ENCODE data around the gene TBXAS1.

The TBXAS1 gene

DNA sequence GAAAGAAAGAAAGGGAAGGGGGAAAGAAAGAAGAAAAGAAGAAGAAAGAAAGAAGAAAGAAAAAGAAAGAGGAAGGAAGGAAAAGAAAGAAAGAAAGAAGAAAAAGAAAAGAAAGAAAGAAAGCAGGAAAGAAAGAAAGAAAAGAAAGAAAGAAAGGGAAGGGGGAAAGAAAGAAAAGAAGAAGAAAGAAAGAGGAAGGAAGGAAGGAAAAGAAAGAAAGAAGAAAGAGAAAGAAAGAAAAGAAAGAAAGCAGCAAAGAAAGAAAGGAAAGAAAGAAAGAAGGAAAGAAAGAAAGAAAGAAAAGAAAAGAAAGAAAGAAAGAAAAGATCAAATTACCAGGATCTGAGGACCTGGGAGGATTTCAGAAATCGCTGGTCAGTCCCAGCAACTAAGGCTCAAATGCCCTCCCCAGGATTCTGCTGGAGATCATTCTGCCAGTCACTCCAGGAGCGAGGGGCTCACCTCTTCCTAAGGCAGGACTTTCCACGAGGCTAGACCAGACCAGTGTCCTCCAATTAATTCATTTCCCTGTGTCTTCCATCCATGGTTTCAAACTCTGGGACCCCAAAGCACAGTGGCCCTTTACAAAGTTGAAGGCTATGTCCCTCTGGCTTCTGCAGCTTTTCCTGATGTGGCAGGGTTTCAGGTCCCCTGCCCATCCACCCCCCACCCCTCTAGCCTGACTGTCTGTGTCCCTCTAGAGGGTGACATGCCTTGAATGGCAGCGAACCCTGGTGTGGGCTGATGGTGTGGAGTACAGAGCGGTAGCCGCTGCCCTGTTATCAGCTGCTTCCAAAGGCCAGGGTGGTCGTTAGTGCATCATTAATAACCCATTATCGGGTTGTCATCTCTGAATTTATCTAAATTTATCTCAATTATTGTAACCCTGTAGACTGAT lies 155.8 kb downstream of the TBXAS1 start:
- no peak for DNase-seq

DNA sequence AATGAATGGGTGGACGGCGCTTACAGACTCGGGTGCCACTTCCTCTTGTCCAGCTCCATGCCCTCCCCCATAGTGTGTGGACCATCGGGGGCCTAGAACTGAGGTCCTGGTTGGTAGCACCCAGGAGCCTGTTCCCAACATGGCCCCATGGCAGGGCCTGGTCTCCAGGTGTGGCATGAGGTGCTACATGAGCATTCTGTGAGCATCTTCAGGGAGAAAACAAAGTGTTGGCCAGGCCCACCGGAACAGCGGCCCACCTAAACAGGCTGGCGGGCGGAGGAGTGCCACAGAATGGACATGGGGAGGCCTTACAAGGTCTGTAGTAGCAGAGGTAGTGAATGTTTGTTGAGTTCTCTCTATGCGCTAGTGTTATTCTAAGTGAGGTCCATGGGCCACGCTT lies 156.7 kb downstream of the TBXAS1 start:
- no peak for DNase-seq

DNA sequence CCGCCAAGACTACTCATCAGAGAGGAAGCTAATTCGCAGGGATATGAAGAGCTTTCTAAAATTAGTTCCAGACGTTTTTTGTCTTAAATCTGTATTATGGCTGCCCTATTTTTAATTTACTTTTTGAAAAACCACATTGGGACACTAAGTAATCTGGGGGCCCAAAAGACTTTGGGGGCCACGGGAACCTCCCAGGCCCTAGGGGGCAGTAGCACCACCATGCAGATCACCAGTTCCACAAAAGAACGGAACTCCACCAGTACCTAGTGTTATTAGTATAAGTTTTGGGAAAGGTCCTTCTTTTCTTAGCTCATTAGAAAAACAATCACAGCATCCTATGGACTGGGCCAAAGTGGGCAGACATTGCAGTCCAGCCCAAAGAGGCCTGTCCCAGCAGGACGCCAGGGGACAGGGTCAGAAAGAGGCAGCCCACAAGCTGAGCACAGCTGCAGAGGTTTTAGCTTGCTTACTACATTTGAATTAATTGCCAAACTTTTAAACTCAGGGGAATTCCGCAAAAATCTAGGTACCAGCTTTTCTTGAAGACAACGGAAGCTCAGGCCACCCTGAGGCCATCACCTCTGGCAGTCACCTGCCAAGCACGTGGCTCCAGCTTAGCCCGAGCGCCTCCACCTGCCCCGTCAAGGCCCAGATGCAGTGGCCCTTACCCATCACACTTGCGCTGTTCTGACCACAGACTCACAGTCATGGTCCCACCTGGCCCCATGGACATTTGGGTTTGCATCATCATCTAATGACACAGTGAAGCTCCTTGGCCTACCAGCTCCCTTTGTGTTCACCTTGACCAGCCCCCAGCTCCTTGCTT lies 158.8 kb downstream of the TBXAS1 start:
- DNase-seq = no peak

DNA sequence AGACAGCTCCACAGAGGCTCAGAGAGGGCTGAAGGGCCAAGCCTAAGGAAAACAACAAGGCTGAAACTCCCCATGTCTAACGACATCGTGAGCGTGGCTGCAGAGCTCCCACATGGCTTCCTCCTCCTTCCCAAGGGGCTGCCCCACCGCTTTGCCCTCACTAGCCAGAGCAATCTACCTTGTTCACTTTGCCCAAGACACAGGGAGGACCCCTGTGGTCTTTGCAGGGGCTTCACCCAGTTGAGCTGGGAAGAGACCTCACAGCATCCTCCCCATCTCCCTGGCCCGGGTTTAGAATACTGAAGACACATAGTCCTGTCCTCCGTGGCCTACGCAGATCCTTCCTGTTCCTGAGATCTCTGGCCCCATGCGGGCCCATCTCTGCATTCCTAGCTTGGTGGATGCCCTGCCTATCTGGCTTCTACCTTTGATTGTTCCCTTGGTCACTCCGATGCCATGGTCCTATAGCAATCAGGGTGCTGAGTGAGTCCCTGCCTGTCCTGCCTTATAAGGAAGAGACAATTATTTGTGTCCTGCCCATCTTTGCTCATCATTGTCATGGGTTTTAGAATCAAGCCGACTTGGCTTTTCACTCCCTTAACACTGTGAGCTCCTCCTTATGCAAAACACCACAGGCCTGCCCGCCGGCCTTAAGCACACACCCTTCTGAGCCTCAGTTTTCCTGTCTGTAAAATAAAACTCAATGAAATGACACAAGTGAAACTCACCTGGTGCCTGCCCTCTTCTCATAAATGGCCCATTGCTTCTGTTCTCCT lies 160.5 kb downstream of the TBXAS1 start:
- DNase-seq = no peak

DNA sequence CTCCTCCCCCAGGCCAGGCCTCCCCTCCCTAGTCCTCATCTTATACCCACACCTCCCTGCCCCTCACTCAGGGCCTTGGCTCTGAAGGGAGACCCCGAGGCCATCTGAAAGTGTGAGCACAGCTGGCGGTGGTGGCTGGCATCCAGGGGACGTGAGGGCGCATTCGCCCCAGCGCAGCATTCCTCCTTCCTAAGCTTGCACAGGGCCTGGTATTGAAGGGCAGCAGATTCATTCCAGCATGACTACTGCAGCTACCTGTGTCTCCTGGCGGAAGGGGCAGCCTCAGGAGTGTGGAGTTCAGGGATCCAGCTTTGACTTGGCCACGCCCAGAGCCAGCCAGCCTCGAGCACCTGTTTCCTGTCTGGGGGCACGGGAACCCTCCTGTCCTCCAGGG lies 161.1 kb downstream of the TBXAS1 start:
- DNase-seq = no peak

DNA sequence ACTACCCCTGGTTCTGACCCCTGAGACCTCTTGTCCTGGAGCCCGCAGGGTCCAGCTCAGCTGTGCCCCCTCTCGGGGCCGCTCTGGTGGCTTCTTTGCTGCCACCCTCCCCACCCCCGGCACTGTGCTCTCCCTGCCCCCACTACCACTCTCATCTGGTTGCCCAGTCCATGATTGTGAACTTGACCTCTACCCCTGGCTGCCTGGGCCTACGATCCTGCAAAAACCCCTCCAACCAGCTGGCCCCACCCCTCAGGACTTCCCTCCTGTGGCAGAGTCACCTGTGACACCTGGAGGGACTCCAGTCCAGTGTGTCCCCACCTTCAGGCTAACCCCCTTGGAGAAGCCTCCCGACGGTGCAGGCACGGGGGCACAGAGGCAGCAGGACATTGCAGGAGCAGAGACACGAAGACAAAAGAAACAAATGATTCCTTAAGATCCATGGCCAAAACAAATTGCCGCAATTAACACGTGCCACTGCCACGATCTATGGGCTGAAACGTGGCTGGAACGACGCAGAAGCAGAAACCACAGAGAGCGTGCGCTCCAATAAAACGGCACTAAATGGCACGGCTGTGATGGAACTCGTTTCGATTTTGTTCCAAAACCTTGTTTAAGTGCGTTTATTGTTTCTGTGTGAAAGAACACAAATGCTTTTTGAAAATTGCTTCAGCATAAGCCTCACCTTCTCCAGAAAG lies 161.7 kb downstream of the TBXAS1 start:
- DNase-seq = no peak

DNA sequence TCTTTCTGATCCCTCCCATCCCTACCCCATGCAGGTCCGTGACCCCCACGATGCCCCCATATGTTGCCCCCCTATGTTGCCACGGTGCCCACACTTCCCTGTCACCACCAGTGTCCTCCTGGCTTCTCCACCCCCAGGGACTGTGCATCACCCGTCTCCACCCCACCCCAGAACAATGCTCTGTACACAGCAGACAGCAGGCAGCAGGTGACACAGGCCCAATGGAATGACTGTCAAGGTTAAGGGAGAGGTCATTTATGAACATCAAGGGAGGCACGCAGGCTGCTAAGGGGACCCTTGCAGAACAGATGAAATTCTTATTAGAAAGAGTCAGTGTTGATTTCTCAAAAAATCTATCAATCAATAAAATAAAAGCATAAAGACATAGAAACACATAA lies 162.2 kb downstream of the TBXAS1 start:
- DNase-seq = no peak

DNA sequence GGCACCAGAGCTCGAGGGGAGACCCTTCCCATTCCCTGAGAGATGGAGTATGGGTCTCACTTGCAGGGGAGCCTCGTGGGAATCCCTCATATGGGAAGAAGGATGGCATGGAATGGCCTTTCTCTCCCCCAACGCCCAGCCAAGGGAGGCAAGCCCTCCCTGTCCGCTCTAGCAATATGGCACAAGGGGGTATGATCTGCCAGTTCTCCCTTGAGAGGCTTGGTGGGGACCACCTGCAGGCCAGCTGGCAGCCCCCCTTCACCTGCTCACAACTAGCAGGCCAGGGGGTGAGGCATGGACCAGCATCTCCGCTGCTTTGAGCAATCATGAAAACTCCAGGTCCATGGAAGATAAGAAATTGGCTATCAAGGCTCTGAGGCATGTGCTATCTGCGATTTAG lies 162.8 kb downstream of the TBXAS1 start:
- no peak for DNase-seq

DNA sequence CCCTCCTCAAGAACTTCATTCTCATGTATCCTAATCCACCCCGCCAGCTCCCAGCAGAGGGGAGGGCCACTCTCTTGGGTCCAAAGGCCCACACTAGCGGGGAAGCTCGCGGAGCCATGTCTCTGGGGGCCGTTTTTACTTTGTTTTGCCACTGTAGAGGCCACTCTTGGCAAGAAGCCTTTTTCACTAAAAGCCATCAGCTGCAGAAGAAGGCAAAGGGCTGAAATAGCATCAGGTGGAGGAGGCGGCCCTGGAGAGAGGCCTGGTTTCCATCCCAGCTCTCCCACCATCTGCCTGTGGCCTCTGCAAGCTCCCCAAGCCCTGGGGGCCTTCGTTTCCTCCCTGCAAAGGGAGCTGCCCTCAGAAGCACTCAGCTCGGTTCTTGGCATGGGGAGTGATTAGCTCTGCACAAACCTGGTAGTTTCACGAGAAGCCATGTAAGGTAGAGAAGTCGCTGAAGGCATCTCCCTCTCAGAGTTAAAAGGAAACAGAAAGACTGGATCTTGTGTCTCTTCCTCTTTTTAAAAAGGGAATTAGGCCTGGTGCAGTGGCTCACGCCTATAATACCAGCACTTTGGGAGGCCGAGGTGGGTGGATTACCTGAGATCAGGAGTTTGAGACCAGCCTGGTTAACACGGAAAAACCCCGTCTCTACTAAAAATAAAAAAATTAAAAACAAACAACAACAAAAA lies 163.4 kb downstream of the TBXAS1 start:
- DNase-seq = no peak

DNA sequence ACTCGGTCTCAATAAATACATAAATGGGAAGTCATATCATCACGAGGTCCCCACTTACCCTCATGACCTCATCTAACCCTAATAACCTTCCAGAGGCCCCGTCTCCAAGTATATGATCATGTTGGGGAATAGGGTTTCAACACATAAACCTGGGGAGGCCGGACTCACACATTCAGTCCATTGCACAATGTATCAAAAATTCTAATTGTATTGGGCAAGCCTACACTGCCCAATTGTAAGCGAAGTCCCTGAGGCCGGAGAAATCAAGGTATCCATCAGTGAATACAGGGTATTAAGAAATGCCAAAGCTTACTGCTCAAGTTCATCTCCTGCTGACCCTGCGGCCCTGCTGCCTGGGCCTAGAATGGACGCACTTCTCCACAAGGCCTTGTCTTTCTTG lies 164.1 kb downstream of the TBXAS1 start:
- no peak for DNase-seq

DNA sequence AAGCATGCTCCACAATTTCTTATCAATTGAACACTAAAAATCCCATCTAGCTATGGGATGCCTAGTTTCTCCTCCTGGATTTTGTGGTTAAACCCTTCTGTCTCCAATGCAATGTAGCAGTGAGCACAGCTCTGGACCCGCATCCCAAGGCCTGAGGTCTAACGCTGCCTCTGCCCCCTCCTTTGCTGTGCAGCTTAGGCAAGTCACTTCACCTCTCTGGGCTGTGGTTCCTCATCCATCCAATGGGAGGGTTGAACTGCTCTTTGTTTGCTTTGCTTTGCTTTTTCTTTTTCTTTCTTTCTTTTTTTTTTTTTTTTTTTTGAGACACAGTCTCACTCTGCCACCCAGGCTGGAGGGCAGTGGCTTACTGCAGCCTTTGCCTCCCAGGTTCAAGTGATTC lies 164.5 kb downstream of the TBXAS1 start:
- DNase-seq = no peak

DNA sequence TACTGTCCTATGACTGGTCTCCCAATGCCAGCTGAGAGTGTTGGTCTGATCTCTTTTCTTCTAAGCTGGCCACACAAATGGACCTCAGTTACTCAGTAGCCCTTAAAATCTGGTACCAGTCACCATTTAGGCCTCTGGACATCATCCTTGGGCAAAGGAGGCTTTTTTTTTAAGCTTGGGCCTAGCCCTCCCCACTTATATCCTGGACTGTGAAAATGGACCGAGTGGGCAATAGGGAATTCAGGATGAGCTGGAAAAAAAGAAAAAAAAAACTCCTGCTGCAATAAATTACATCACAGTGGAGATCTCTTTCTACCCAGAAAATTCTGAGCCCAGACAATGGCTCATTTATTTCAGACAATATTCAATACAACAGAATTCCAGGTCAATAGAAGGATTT lies 165.3 kb downstream of the TBXAS1 start:
- no peak for DNase-seq

DNA sequence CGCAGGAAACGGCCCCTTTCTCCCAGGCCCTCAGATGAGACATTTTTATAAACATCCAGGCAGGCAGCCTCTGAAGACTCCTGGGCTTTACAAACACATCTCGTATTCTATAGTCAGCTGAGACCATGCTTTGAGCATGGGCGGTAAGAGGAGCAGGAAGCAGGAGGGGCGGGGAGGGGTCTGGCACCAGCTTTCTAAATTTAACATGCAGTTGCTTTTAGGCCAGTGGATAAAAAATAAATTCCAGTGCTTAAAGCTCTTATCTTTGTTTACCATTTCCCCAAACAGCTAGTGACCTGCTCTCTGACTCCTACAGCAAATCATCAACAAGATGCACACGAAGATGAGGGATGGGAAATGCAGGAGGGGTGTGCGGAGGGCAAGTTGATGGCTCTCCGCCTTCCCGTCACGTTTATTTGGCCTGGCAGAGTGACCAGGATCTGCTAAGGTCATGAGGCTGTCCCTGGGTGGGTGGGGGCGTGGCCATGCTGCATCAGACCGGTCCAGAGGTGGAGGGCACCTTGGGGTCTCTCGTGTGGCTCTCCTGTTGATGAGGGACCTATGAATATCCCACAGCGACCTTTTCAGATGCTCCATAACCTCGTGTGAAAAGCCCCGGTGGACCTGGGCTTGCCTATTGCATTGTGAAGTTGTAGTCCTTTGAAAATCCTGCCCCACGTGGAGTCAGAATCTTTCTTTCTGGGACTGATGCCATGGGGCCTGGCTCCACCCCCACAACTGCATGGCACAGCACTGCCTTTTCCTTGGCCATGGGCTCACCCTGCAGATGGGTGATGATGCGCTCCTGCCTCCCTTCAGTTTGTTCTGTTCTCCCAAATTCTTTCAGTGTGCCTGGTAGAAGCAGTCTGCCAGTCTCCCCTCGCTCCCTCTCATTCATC lies 166.2 kb downstream of the TBXAS1 start:
- no peak for DNase-seq

DNA sequence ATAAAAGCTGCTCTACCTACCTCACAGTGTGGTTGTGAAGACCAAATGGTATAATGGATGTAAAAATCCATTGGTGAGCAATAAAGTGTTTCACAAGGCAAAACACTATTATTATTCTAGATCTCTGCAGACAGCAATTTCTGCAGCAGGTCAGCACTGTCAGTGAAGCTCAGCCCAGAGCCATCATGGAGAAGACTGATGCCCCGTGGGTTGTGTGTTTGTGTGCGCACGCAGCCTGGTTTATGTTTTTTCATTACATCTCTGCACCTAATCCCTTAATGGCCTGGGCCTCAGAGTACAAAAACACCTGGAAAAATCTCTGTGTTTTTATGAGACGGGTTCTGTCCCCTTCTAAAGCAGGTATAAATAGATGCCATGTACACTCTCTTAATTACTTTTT lies 169.5 kb downstream of the TBXAS1 start:
- no peak for DNase-seq

DNA sequence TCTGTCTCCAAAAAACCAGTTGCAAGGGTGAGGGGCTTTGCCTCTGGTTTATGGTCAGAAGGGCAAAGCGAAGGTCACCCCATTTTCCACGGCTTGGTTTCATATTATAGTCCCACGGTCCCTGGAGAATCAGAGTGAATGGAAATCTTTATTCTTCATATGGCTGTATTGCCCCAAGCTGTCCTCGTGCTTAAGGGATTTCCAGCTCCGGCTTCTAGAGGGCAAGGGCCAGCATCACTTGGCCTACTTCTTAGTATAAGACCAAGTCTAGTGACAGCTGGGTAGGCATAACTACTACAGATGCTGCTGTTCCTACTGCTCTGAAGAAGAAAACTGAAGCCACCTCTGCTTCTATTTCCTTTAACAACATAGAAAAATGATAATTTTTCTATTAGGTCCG lies 170.5 kb downstream of the TBXAS1 start:
- no peak for DNase-seq

DNA sequence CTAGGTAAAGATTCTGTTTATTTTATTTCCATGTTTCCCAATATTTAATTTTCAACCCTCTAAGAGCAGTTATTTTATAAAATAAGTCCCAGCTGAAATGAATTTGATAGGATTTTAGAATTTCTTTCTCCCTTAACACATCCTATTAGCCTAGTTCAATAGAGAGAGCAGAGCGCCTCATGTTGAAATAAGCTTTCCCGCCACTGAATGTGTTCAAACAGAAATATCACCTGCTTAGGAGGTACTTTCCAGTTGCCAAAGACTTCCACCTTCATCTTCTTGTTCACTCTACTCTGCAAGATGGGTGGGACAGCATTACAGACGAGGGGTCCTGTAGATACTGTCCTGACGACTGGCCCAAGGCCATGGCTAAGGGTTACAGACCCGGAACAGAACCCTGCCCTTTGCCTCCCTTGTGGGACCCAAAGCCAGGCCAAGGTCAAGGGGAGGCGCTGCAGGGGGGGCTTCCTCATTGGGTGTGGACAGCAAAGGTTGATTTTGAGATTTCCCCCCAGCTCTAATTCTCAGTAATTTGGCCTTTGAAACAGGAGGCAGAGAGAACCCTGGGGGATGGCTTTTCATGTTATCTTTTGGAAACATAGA lies 171.7 kb downstream of the TBXAS1 start:
- no peak for DNase-seq

DNA sequence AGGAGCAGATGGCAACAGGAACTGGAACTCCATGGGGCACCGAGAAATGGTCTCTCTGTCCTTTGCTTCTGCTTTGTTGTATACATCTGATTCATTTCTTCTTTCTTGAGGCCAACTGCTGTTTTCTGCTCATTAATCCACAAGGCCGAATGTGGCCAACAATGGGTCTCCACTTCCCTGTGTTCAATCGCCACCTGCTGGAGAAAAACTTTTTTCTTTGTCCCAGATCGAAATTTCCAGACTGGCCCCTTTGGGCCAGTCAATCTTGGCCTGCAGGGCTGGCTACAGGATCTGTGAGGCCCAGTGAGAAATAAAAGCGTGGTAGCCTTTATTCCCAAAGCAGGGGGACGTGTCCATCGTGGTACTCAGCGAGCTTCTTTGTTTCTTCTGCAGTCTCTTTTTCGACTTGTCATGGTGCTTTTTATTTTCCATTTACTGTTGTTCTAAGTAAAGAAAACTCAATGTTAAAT lies 174.9 kb downstream of the TBXAS1 start:
- DNase-seq = no peak

DNA sequence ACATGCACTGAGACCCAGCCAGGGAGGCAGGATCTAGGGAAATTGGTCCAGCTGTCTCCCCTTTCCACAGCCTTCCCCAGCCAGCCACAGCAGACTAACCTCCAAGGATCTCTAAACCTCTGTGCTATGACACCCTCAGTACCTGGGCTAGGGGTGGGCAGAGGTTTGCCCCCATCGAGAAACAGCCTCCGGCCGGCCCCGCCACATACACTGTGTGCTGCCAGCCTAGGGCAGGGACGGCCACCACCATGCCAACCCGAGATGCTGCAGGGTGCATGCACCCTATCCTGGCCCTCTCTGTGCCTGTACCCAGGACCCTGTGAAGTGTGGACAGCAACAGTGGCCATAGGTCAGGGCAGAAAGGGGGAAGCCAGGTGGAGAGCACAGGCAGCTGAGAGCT lies 175.6 kb downstream of the TBXAS1 start:
- no peak for DNase-seq

DNA sequence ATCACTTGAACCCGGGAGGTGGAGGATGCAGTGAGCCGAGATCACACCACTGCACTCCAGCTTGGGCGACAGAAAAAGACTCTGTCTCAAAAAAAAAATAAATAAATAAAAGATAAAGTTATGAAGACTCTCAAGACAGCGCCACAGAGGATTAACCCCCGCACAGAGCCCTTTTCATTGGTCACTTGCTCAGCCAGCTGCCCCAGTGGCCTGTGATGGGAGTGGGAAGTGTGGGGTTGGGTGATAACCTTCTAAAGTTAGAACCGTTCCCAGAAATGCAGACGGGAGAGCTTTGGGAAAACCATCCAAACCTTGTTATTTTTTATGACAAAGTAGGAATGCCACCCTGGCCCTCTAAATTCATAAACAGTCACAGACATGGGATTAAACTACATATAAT lies 176.3 kb downstream of the TBXAS1 start:
- DNase-seq = no peak

DNA sequence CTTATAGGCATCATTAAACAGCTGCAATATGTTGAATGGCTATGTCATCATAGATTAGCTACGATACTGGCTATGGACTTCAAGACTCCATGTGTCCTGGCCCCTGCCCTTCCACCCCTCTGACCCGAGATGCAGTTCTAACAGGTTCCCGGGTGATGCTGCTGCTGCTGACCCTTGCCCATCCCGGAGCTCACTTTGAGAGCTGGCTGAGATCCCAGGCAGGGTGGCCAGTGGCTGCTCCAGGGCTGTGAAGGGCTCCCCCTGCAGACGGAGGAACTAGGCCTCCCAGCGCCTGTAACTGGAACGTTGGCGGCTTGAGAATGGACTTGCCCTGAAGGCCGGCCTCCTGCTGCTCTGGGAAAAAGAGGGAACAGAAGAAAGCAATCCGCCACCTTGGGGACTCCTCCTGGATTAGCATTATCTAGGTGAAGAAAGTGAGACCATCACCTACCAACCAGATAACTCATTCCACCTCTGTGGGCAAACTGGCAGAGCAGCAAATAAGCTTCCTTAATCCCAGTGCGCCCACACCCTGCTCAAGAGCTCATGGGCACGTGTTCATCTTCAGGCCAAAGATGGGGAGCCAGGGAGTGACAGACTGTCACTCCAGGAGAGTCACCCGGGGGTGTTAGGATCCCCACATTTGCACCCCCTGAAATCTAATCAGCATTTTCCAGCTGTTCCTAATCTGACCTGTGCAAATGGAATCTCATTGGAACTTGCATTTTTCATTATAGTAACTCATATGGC lies 176.9 kb downstream of the TBXAS1 start:
- no peak for DNase-seq

All from NCI-H2081 treated with DMSO at 0.1 percent for 48 hours (cell line).